Suppressor macrophage (primary cell): ENCODE results near the gene KCNRG.
"Not testable (repeated sequence)": the region's sequence is repeated elsewhere in the genome, so short reads cannot be mapped to it uniquely, and the experiment has no call there.

ENCODE experiments used
- DNase-seq, 4 experiments: peaks; one replicate each; pipeline ENCODE4 v3.0.0-alpha.2; 2020 to 2022
- total RNA-seq, 17 experiments: gene quantifications; one replicate each; lab custom pipeline; 2026; ENCODE audit warnings: mixed read lengths in 6 of 17, inconsistent platforms in 3 of 17; lab: John Stamatoyannopoulos, UW

Gene KCNRG
- 0 to 0.77 (median 0.18) reads per million in 17 experiments for total RNA-seq

GRCh38 chr13:50015258-50015657 is at the start of gene KCNRG:
KCNRG (plus strand) TSS chr13:50015444; CDS start chr13:50015494, 50 bp downstream.
- no peak for DNase-seq

GRCh38 chr13:49967456-49967855 is 47.8 kb upstream of the KCNRG start:
- no peak for DNase-seq

- DNase-seq = no peak
Measured at GRCh38 chr13:49972709-49973108, 42.5 kb upstream of the KCNRG start.

GRCh38 chr13:49975826-49976225 is 39.4 kb upstream of the KCNRG start:
- DNase-seq = no peak

- DNase-seq = peak; percentile 81 to 90 (median 84)
Measured at GRCh38 chr13:49976314-49977258, 38.7 kb upstream of the KCNRG start.

- peak in 3 of 4 experiments; percentile 5 to 21 (median 7) for DNase-seq
Measured at GRCh38 chr13:49977992-49978391, 37.3 kb upstream of the KCNRG start.

GRCh38 chr13:49980266-49980665 is 35.0 kb upstream of the KCNRG start:
- DNase-seq = no peak

- DNase-seq = no peak
Measured at GRCh38 chr13:49985129-49985528, 30.1 kb upstream of the KCNRG start.

- DNase-seq = no peak
Measured at GRCh38 chr13:49986471-49986870, 28.8 kb upstream of the KCNRG start.

- not testable (repeated sequence) for DNase-seq
Measured at GRCh38 chr13:49990612-49991011, 24.6 kb upstream of the KCNRG start.

GRCh38 chr13:49993111-49993510 is 22.1 kb upstream of the KCNRG start:
- no peak for DNase-seq

GRCh38 chr13:49993666-49994065 is 21.6 kb upstream of the KCNRG start:
- DNase-seq = no peak

GRCh38 chr13:49995625-49996101 is 19.6 kb upstream of the KCNRG start:
- peak; percentile 21 to 54 (median 44) for DNase-seq

- DNase-seq = peak; percentile 94 to 98 (median 96)
Measured at GRCh38 chr13:49996161-49996915, 18.9 kb upstream of the KCNRG start.

GRCh38 chr13:49996951-49997895 is 18.0 kb upstream of the KCNRG start, which contains the start of gene TRIM13:
TRIM13 (plus strand) TSS chr13:49997042; CDS start chr13:50011941, 14,899 bp downstream.
- peak; percentile 87 to 94 (median 91) for DNase-seq

- peak; percentile 7 to 56 (median 25) for DNase-seq
Measured at GRCh38 chr13:49997955-49998354, 17.3 kb upstream of the KCNRG start.

- no peak for DNase-seq
Measured at GRCh38 chr13:49998714-49999624, 16.3 kb upstream of the KCNRG start.

- no peak for DNase-seq
Measured at GRCh38 chr13:50001287-50001686, 14.0 kb upstream of the KCNRG start.

GRCh38 chr13:50006426-50007135 is 8.7 kb upstream of the KCNRG start:
- DNase-seq = no peak

- DNase-seq = no peak
Measured at GRCh38 chr13:50011461-50011860, 3.8 kb upstream of the KCNRG start.
